Measurements from ENCODE around the gene TRPV2.

Gene TRPV2

GRCh38 chr17:16415031-16415924, at the start of gene TRPV2:
Gene TRPV2 (plus strand): TSS chr17:16415571. CDS start chr17:16417669, 2,098 bp downstream.
- peak within 1 kb of the TSS; percentile 90 for H2AFZ ChIP-seq (ENCODE audit: low read length, unreplicated experiment)
- peak within 1 kb of the TSS; percentile 96 for H3K27ac ChIP-seq (ENCODE audit: low read depth, low read length)
- peak within 1 kb of the TSS; percentile 99 for H3K4me3 ChIP-seq (ENCODE audit: low read depth, low read length)
- no peaks in the 10 kb centered on the region for H3K36me3 ChIP-seq (ENCODE audit: insufficient read depth, low read length)
- no peaks in the 10 kb centered on the region for H3K27me3 ChIP-seq (ENCODE audit: insufficient read depth, low read length)
- H3K79me2 ChIP-seq (ENCODE audit: control insufficient read depth, insufficient read depth, low read length, unreplicated experiment) = peaks cover 25% of the 10 kb centered on the region
- peaks cover 41% of the 10 kb centered on the region for H3K4me1 ChIP-seq (ENCODE audit: control insufficient read depth, insufficient read depth, low read length, unreplicated experiment)

- Histone ChIP-seq H3K27me3 (ENCODE audit: insufficient read depth, low read length) (no peaks in the 10 kb centered on the region), H3K4me3 (ENCODE audit: low read depth, low read length) (no peak overlapping the region), H3K36me3 (ENCODE audit: insufficient read depth, low read length) (no peaks in the 10 kb centered on the region), H3K27ac (ENCODE audit: low read depth, low read length) (no peak overlapping the region), H2AFZ (ENCODE audit: low read length, unreplicated experiment) (no peak overlapping the region), H3K4me1 (ENCODE audit: control insufficient read depth, insufficient read depth, low read length, unreplicated experiment) (no peaks in the 10 kb centered on the region), H3K79me2 (ENCODE audit: control insufficient read depth, insufficient read depth, low read length, unreplicated experiment) (no peaks in the 10 kb centered on the region)
Observed at GRCh38 chr17:16371742-16372141, 43.6 kb upstream of the TRPV2 start.

GRCh38 chr17:16374146-16374938, 41.0 kb upstream of the TRPV2 start:
- Histone ChIP-seq H3K36me3 (ENCODE audit: insufficient read depth, low read length) (no peaks in the 10 kb centered on the region), H3K27me3 (ENCODE audit: insufficient read depth, low read length) (no peaks in the 10 kb centered on the region), H3K27ac (ENCODE audit: low read depth, low read length) (no peak overlapping the region), H3K4me1 (ENCODE audit: control insufficient read depth, insufficient read depth, low read length, unreplicated experiment) (peaks cover 15% of the 10 kb centered on the region), H2AFZ (ENCODE audit: low read length, unreplicated experiment) (no peak overlapping the region), H3K4me3 (ENCODE audit: low read depth, low read length) (no peak overlapping the region), H3K79me2 (ENCODE audit: control insufficient read depth, insufficient read depth, low read length, unreplicated experiment) (no peaks in the 10 kb centered on the region)

- peaks cover 19% of the 10 kb centered on the region for H3K4me1 ChIP-seq (ENCODE audit: control insufficient read depth, insufficient read depth, low read length, unreplicated experiment)
- H3K79me2 ChIP-seq (ENCODE audit: control insufficient read depth, insufficient read depth, low read length, unreplicated experiment) = peaks cover 18% of the 10 kb centered on the region
- no peak overlapping the region for H3K4me3 ChIP-seq (ENCODE audit: low read depth, low read length)
- peaks cover 10% of the 10 kb centered on the region for H3K36me3 ChIP-seq (ENCODE audit: insufficient read depth, low read length)
- peak overlapping the region; percentile 66 for H3K27ac ChIP-seq (ENCODE audit: low read depth, low read length)
- peak overlapping the region; percentile 19 for H2AFZ ChIP-seq (ENCODE audit: low read length, unreplicated experiment)
- no peaks in the 10 kb centered on the region for H3K27me3 ChIP-seq (ENCODE audit: insufficient read depth, low read length)
Observed at GRCh38 chr17:16377941-16378341, 37.4 kb upstream of the TRPV2 start.

GRCh38 chr17:16378636-16379282, 36.6 kb upstream of the TRPV2 start:
- peak overlapping the region; percentile 19 for H2AFZ ChIP-seq (ENCODE audit: low read length, unreplicated experiment)
- H3K4me1 ChIP-seq (ENCODE audit: control insufficient read depth, insufficient read depth, low read length, unreplicated experiment) = peaks cover 25% of the 10 kb centered on the region
- peak overlapping the region; percentile 66 for H3K27ac ChIP-seq (ENCODE audit: low read depth, low read length)
- H3K4me3 ChIP-seq (ENCODE audit: low read depth, low read length) = no peak overlapping the region
- H3K36me3 ChIP-seq (ENCODE audit: insufficient read depth, low read length) = peaks cover 16% of the 10 kb centered on the region
- H3K79me2 ChIP-seq (ENCODE audit: control insufficient read depth, insufficient read depth, low read length, unreplicated experiment) = peaks cover 24% of the 10 kb centered on the region
- no peaks in the 10 kb centered on the region for H3K27me3 ChIP-seq (ENCODE audit: insufficient read depth, low read length)

GRCh38 chr17:16379654-16380053, 35.7 kb upstream of the TRPV2 start:
- H3K27ac ChIP-seq (ENCODE audit: low read depth, low read length) = no peak overlapping the region

GRCh38 chr17:16380640-16381495, 34.5 kb upstream of the TRPV2 start, which contains the start of gene UBB:
Gene UBB (plus strand): TSS chr17:16381091. CDS start chr17:16381908, 817 bp downstream.
- Histone ChIP-seq H3K4me3 (ENCODE audit: low read depth, low read length) (peak within 1 kb of the TSS; percentile 96), H3K27me3 (ENCODE audit: insufficient read depth, low read length) (no peaks in the 10 kb centered on the region), H2AFZ (ENCODE audit: low read length, unreplicated experiment) (peak within 1 kb of the TSS; percentile 67), H3K36me3 (ENCODE audit: insufficient read depth, low read length) (peaks cover 16% of the 10 kb centered on the region), H3K27ac (ENCODE audit: low read depth, low read length) (peak within 1 kb of the TSS; percentile 86), H3K4me1 (ENCODE audit: control insufficient read depth, insufficient read depth, low read length, unreplicated experiment) (peaks cover 25% of the 10 kb centered on the region), H3K79me2 (ENCODE audit: control insufficient read depth, insufficient read depth, low read length, unreplicated experiment) (peaks cover 24% of the 10 kb centered on the region)

More at GRCh38 chr17:16379654-16380053, 35.7 kb upstream of the TRPV2 start:
- H3K36me3 ChIP-seq (ENCODE audit: insufficient read depth, low read length) = peaks cover 16% of the 10 kb centered on the region
- peaks cover 24% of the 10 kb centered on the region for H3K79me2 ChIP-seq (ENCODE audit: control insufficient read depth, insufficient read depth, low read length, unreplicated experiment)
- no peaks in the 10 kb centered on the region for H3K27me3 ChIP-seq (ENCODE audit: insufficient read depth, low read length)
- H2AFZ ChIP-seq (ENCODE audit: low read length, unreplicated experiment) = no peak overlapping the region
- H3K4me3 ChIP-seq (ENCODE audit: low read depth, low read length) = no peak overlapping the region
- H3K4me1 ChIP-seq (ENCODE audit: control insufficient read depth, insufficient read depth, low read length, unreplicated experiment) = peaks cover 25% of the 10 kb centered on the region

- H3K36me3 ChIP-seq (ENCODE audit: insufficient read depth, low read length) = peaks cover 16% of the 10 kb centered on the region
- H3K79me2 ChIP-seq (ENCODE audit: control insufficient read depth, insufficient read depth, low read length, unreplicated experiment) = peaks cover 24% of the 10 kb centered on the region
- H3K27ac ChIP-seq (ENCODE audit: low read depth, low read length) = peak overlapping the region; percentile 86
- H3K4me1 ChIP-seq (ENCODE audit: control insufficient read depth, insufficient read depth, low read length, unreplicated experiment) = peaks cover 25% of the 10 kb centered on the region
- H3K27me3 ChIP-seq (ENCODE audit: insufficient read depth, low read length) = no peaks in the 10 kb centered on the region
- peak overlapping the region; percentile 96 for H3K4me3 ChIP-seq (ENCODE audit: low read depth, low read length)
- H2AFZ ChIP-seq (ENCODE audit: low read length, unreplicated experiment) = no peak overlapping the region
Observed at GRCh38 chr17:16381496-16381820, 33.9 kb upstream of the TRPV2 start.

GRCh38 chr17:16383216-16383615, 32.2 kb upstream of the TRPV2 start:
- peaks cover 16% of the 10 kb centered on the region for H3K36me3 ChIP-seq (ENCODE audit: insufficient read depth, low read length)
- H3K27ac ChIP-seq (ENCODE audit: low read depth, low read length) = no peak overlapping the region
- peaks cover 18% of the 10 kb centered on the region for H3K4me1 ChIP-seq (ENCODE audit: control insufficient read depth, insufficient read depth, low read length, unreplicated experiment)
- no peak overlapping the region for H2AFZ ChIP-seq (ENCODE audit: low read length, unreplicated experiment)
- H3K4me3 ChIP-seq (ENCODE audit: low read depth, low read length) = peak overlapping the region; percentile 96
- H3K79me2 ChIP-seq (ENCODE audit: control insufficient read depth, insufficient read depth, low read length, unreplicated experiment) = peaks cover 24% of the 10 kb centered on the region
- H3K27me3 ChIP-seq (ENCODE audit: insufficient read depth, low read length) = no peaks in the 10 kb centered on the region

Data from ACC112 (cell line).